LHCN-M2 (cell line): ENCODE results near the gene LTB4R. TPM values are rescaled to one million over a fixed set of nuclear protein-coding genes. Genes with fewer than 3 reads are reported as not detected.
A peak's percentile ranks its signal among the peaks of the same experiment; 100 is the strongest.

Experiments
- DNase-seq: peaks from one replicate; pipeline ENCODE4 v3.0.0-alpha.2; 2012; ENCODE audit warnings: low read depth
- total RNA-seq: library from RNA; depleted of rRNA; stranded (reverse); fragments of >200 nt; gene quantifications from 2 replicates; pipeline ENCODE4 v1.2.3, GENCODE V29; 2014

LTB4R gene
- total RNA-seq, 1 experiment from 2014 or later, result 1.7 TPM

- DNase-seq, result no peak
Measured at GRCh38 chr14:24277606-24278321, 33.5 kb upstream of the LTB4R start.

- DNase-seq, result no peak
Measured at GRCh38 chr14:24278424-24278823, 32.9 kb upstream of the LTB4R start.

GRCh38 chr14:24279301-24280186 is 31.8 kb upstream of the LTB4R start:
- peak; percentile 23 for DNase-seq

- no peak for DNase-seq
Measured at GRCh38 chr14:24280797-24281460, 30.4 kb upstream of the LTB4R start.

GRCh38 chr14:24281636-24282035 is 29.7 kb upstream of the LTB4R start:
- DNase-seq, result no peak

- DNase-seq, result no peak
Measured at GRCh38 chr14:24282736-24283135, 28.6 kb upstream of the LTB4R start.

- DNase-seq, result no peak
Measured at GRCh38 chr14:24283796-24284460, 27.4 kb upstream of the LTB4R start.

GRCh38 chr14:24284501-24285035 is 26.7 kb upstream of the LTB4R start:
- DNase-seq, result no peak

GRCh38 chr14:24285351-24285750 is 26.0 kb upstream of the LTB4R start:
- DNase-seq, result no peak

GRCh38 chr14:24286996-24287395 is 24.3 kb upstream of the LTB4R start:
- no peak for DNase-seq

GRCh38 chr14:24289649-24290280 is 21.5 kb upstream of the LTB4R start:
- DNase-seq, result no peak

GRCh38 chr14:24290746-24291145 is 20.6 kb upstream of the LTB4R start:
- DNase-seq, result no peak

GRCh38 chr14:24291446-24292117 is 19.7 kb upstream of the LTB4R start:
- DNase-seq, result no peak

GRCh38 chr14:24292118-24292807 is 19.0 kb upstream of the LTB4R start:
- no peak for DNase-seq

GRCh38 chr14:24293525-24293924 is 17.8 kb upstream of the LTB4R start:
- no peak for DNase-seq

GRCh38 chr14:24296341-24297157 is 14.8 kb upstream of the LTB4R start:
- DNase-seq, result peak; percentile 91

GRCh38 chr14:24297190-24297964 is 13.9 kb upstream of the LTB4R start:
- no peak for DNase-seq

GRCh38 chr14:24298892-24299254 is 12.4 kb upstream of the LTB4R start:
- peak; percentile 72 for DNase-seq
